ENCODE measurements around the gene VRK3.

VRK3 gene

GRCh38 chr19:50061650-50062049 is 36.5 kb upstream of the VRK3 start:
- Histone ChIP-seq H3K9me2 (replicated peaks; ENCODE audit: control insufficient read depth, low read length) (no peaks in the 10 kb centered on the region), H3K4me2 (ENCODE audit: low read length) (no peak overlapping the region), H3K9me3 (ENCODE audit: control insufficient read depth, insufficient read depth, low read length) (peaks cover 23% of the 10 kb centered on the region), H3K36me3 (ENCODE audit: control insufficient read depth, low read length) (no peaks in the 10 kb centered on the region), H3K4me1 (ENCODE audit: control insufficient read depth, low read length) (no peaks in the 10 kb centered on the region), H3F3A (ENCODE audit: control insufficient read depth, insufficient read depth) (no peaks in the 10 kb centered on the region), H3K27ac (ENCODE audit: low read depth, low read length) (no peak overlapping the region), H3K4me3 (ENCODE audit: low read length) (no peak overlapping the region), H3K27me3 (ENCODE audit: control insufficient read depth, low read length) (no peaks in the 10 kb centered on the region), H4K20me1 (ENCODE audit: control insufficient read depth, insufficient read depth, low read depth, low read length) (no peaks in the 10 kb centered on the region), H3K79me2 (ENCODE audit: control insufficient read depth, low read length) (no peaks in the 10 kb centered on the region)
- TF ChIP-seq EZH2phosphoT487 (IDR thresholded peaks at IDR 0.05; ENCODE audit: borderline replicate concordance, low read length), result no peak
- TF ChIP-seq, protein P1, sequence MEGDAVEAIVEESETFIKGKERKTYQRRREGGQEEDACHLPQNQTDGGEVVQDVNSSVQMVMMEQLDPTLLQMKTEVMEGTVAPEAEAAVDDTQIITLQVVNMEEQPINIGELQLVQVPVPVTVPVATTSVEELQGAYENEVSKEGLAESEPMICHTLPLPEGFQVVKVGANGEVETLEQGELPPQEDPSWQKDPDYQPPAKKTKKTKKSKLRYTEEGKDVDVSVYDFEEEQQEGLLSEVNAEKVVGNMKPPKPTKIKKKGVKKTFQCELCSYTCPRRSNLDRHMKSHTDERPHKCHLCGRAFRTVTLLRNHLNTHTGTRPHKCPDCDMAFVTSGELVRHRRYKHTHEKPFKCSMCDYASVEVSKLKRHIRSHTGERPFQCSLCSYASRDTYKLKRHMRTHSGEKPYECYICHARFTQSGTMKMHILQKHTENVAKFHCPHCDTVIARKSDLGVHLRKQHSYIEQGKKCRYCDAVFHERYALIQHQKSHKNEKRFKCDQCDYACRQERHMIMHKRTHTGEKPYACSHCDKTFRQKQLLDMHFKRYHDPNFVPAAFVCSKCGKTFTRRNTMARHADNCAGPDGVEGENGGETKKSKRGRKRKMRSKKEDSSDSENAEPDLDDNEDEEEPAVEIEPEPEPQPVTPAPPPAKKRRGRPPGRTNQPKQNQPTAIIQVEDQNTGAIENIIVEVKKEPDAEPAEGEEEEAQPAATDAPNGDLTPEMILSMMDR (IDR thresholded peaks at IDR 0.05; ENCODE audit: low read depth, low read length, poor library complexity, severe bottlenecking), result no peak

GRCh38 chr19:50060107-50060506 is 34.9 kb upstream of the VRK3 start:
- Histone ChIP-seq H3K36me3 (ENCODE audit: control insufficient read depth, low read length) (no peaks in the 10 kb centered on the region), H3K4me2 (ENCODE audit: low read length) (no peak overlapping the region), H3K9me3 (ENCODE audit: control insufficient read depth, insufficient read depth, low read length) (peaks cover 23% of the 10 kb centered on the region), H4K20me1 (ENCODE audit: control insufficient read depth, insufficient read depth, low read depth, low read length) (no peaks in the 10 kb centered on the region), H3K27ac (ENCODE audit: low read depth, low read length) (no peak overlapping the region), H3K79me2 (ENCODE audit: control insufficient read depth, low read length) (no peaks in the 10 kb centered on the region), H3K9me2 (replicated peaks; ENCODE audit: control insufficient read depth, low read length) (no peaks in the 10 kb centered on the region), H3K4me1 (ENCODE audit: control insufficient read depth, low read length) (no peaks in the 10 kb centered on the region), H3K4me3 (ENCODE audit: low read length) (no peak overlapping the region), H3K27me3 (ENCODE audit: control insufficient read depth, low read length) (no peaks in the 10 kb centered on the region), H3F3A (ENCODE audit: control insufficient read depth, insufficient read depth) (no peaks in the 10 kb centered on the region)
- TF ChIP-seq EZH2phosphoT487 (IDR thresholded peaks at IDR 0.05; ENCODE audit: borderline replicate concordance, low read length), result no peak
- TF ChIP-seq, protein P1 (IDR thresholded peaks at IDR 0.05; ENCODE audit: low read depth, low read length, poor library complexity, severe bottlenecking), result no peak

DNA sequence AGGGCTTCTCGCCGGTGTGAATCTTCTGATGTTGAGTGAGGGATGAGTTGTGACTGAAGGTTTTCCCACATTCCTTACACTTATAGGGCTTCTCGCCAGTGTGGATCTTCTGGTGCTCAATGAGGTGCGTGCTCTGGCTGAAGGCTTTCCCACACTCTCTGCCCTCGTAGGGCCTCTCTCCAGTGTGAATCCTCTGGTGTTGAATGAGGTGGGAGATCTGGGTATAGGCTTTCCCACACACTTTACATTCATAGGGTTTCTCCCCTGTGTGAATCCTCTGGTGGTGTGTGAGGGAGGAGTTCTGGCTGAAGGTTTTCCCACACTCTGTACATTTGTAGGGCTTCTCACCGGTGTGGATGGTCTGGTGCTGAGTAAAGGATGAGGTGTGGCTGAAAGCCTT is 33.9 kb upstream of the VRK3 start:
- H3K4me3 ChIP-seq (ENCODE audit: low read length), result no peak overlapping the region
- no peak overlapping the region for H3K4me2 ChIP-seq (ENCODE audit: low read length)
- no peaks in the 10 kb centered on the region for H3F3A ChIP-seq (ENCODE audit: control insufficient read depth, insufficient read depth)
- no peaks in the 10 kb centered on the region for H3K27me3 ChIP-seq (ENCODE audit: control insufficient read depth, low read length)
- no peaks in the 10 kb centered on the region for H3K4me1 ChIP-seq (ENCODE audit: control insufficient read depth, low read length)
- no peaks in the 10 kb centered on the region for H3K79me2 ChIP-seq (ENCODE audit: control insufficient read depth, low read length)
- no peaks in the 10 kb centered on the region for H4K20me1 ChIP-seq (ENCODE audit: control insufficient read depth, insufficient read depth, low read depth, low read length)
- TF ChIP-seq, protein P1 (IDR thresholded peaks at IDR 0.05; ENCODE audit: low read depth, low read length, poor library complexity, severe bottlenecking), result no peak
- TF ChIP-seq EZH2phosphoT487 (IDR thresholded peaks at IDR 0.05; ENCODE audit: borderline replicate concordance, low read length), result no peak
- H3K36me3 ChIP-seq (ENCODE audit: control insufficient read depth, low read length), result no peaks in the 10 kb centered on the region
- H3K9me3 ChIP-seq (ENCODE audit: control insufficient read depth, insufficient read depth, low read length), result peaks cover 23% of the 10 kb centered on the region
- no peak overlapping the region for H3K27ac ChIP-seq (ENCODE audit: low read depth, low read length)
- no peaks in the 10 kb centered on the region for H3K9me2 ChIP-seq (replicated peaks; ENCODE audit: control insufficient read depth, low read length)

DNA sequence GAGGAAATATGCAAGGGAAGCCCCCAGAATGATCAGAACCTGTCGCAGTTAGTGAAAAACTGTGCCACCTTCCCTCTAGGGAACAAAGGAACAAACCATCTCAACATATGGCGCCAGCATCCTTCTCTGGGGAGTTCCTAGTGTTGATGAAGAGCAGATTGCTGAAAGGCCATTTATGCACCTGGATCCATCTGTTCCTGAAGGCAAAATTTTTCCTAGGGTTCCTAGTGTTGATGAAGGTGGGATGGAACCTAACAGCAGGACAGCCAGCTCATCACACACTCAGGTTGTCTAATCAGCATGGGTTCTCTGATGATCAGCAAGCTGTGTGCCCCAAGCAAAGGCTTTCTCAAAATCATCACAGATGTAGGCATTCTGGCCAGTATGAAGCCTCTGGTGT is 33.3 kb upstream of the VRK3 start:
- Histone ChIP-seq H3K9me3 (ENCODE audit: control insufficient read depth, insufficient read depth, low read length) (peaks cover 23% of the 10 kb centered on the region), H3K27me3 (ENCODE audit: control insufficient read depth, low read length) (no peaks in the 10 kb centered on the region), H3K4me3 (ENCODE audit: low read length) (no peak overlapping the region), H3K36me3 (ENCODE audit: control insufficient read depth, low read length) (no peaks in the 10 kb centered on the region), H3K4me2 (ENCODE audit: low read length) (no peak overlapping the region), H3K27ac (ENCODE audit: low read depth, low read length) (no peak overlapping the region), H3K9me2 (replicated peaks; ENCODE audit: control insufficient read depth, low read length) (no peaks in the 10 kb centered on the region), H3K79me2 (ENCODE audit: control insufficient read depth, low read length) (no peaks in the 10 kb centered on the region), H3F3A (ENCODE audit: control insufficient read depth, insufficient read depth) (no peaks in the 10 kb centered on the region), H4K20me1 (ENCODE audit: control insufficient read depth, insufficient read depth, low read depth, low read length) (no peaks in the 10 kb centered on the region), H3K4me1 (ENCODE audit: control insufficient read depth, low read length) (no peaks in the 10 kb centered on the region)
- TF ChIP-seq, protein P1 (IDR thresholded peaks at IDR 0.05; ENCODE audit: low read depth, low read length, poor library complexity, severe bottlenecking), result no peak
- TF ChIP-seq EZH2phosphoT487 (IDR thresholded peaks at IDR 0.05; ENCODE audit: borderline replicate concordance, low read length), result no peak
